ENCODE data around the gene TENM3.

Gene TENM3

GRCh38 chr4:182582245-182582644 is 339.0 kb downstream of the TENM3 start:
- no peak for DNase-seq

GRCh38 chr4:182583703-182584415 is 340.7 kb downstream of the TENM3 start:
- no peak for DNase-seq

GRCh38 chr4:182585321-182585720 is 342.1 kb downstream of the TENM3 start:
- DNase-seq: no peak

GRCh38 chr4:182589100-182589499 is 345.9 kb downstream of the TENM3 start:
- no peak for DNase-seq

GRCh38 chr4:182593402-182593801 is 350.2 kb downstream of the TENM3 start:
- DNase-seq: no peak

- no peak for DNase-seq
Observed at GRCh38 chr4:182593864-182594263, 350.7 kb downstream of the TENM3 start.

GRCh38 chr4:182600093-182600492 is 356.9 kb downstream of the TENM3 start:
- no peak for DNase-seq

DNA sequence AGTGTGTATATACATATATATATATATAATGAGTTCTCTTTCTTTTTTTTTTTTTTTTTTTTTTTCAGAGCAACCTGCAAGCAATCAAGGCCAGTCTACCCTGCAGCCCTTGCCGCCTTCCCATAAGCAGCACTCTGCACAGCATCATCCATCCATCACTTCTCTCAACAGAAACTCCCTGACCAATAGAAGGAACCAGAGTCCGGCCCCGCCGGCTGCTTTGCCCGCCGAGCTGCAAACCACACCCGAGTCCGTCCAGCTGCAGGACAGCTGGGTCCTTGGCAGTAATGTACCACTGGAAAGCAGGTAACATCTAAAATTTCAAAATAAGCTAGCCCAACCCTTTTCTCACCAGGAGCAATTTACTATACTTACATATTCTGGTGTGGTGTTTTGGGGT is 357.7 kb downstream of the TENM3 start:
- DNase-seq: no peak

DNA sequence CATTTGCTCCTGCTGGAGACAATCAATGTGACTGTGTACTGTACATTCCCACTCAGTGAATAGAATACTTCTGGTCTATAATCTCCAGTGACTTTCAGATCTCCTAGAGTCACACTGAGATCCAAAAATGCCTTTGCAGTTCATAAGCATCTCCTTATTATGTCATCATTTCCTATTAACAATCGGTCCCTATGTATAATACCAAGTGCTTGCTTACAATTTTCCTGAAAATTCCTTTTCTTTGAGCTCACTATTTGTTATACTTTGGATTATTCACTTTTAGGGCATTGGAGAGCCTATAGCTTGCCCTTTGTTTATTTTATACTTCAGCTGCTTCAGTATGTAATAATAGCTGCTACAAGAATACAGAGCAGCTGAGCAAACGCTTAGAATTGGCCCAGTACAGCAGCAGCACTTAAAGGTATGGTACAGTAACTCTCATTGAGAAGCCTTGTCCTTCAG is 361.0 kb downstream of the TENM3 start:
- DNase-seq: no peak

DNA sequence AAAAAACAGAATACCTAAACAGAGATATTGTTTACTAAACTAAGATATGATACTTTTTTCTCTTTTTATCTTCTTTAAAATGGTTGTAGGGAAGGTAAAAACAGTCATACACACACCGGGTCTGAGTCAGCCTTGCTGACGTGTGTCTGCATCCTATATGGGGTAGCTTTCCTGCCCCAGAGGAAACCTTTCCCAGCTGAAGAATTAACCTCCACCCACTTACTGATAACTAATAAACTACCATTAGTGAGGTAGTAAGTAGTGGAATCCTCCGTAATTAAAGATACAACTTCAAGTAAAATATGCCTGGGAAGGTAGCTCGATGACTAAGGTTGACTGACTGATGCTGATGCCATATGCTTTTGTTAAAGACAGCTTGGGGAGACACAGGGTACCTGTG is 361.8 kb downstream of the TENM3 start:
- DNase-seq: no peak

GRCh38 chr4:182608525-182608924 is 365.3 kb downstream of the TENM3 start:
- no peak for DNase-seq

GRCh38 chr4:182616476-182616875 is 373.3 kb downstream of the TENM3 start:
- no peak for DNase-seq

- DNase-seq: no peak
Observed at GRCh38 chr4:182619660-182620059, 376.5 kb downstream of the TENM3 start.

- DNase-seq: no peak
Observed at GRCh38 chr4:182620111-182620980, 377.1 kb downstream of the TENM3 start.

DNA sequence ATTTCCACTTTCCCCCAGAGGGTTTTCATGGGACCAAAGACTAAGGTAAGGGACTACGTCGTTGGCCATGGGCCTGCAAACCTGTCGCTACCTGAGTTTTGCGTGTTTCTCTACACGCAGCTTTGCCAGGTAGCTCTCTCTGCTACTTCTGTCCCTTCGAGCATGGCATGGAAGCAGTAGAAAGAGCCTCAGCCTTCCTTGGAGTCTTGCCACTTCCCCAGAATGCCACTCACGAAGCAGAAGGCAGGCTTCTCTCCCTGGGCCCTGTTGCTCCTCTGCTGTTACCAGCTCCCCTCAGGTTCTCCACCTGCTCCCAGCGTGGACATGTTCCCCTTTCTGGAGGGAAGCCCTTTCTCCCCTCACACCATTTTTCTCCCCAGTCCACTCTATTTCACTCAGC is 381.1 kb downstream of the TENM3 start:
- DNase-seq: no peak

GRCh38 chr4:182625193-182625592 is 382.0 kb downstream of the TENM3 start:
- DNase-seq: no peak

GRCh38 chr4:182627996-182628395 is 384.8 kb downstream of the TENM3 start:
- DNase-seq: no peak

DNA sequence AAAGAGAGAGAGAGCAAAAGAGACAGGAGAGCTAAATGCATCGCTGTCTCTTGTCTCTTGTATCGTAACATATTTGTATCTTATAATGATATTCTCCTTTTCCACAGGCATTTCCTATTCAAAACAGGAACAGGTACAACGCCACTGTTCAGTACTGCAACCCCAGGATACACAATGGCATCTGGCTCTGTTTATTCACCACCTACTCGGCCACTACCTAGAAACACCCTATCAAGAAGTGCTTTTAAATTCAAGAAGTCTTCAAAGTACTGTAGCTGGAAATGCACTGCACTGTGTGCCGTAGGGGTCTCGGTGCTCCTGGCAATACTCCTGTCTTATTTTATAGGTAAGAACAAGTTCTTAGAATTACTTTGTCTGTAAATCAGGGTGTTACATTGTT is 385.3 kb downstream of the TENM3 start:
- DNase-seq: no peak

- DNase-seq: no peak
Observed at GRCh38 chr4:182629096-182629495, 385.9 kb downstream of the TENM3 start.

DNA sequence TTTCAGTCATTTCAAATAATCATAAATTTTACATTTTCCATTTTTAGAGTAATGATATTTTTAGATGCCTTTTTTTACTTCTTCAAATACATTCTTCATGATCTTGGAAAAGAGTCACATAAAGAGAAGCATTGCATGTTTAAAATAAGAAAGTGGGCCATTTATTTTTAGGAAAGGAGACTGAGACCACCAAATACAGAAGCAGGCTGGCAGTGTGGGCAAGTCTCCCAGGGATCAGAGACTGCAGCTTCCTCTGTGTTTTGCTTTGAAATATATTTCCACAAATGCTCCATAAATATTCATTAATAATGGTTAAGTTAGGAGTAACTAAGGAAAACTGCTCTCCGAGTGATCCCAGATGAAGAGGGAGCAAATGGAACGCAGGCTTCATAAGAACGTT is 397.3 kb downstream of the TENM3 start:
- no peak for DNase-seq

GRCh38 chr4:182640932-182641331 is 397.7 kb downstream of the TENM3 start:
- DNase-seq: no peak

DNA sequence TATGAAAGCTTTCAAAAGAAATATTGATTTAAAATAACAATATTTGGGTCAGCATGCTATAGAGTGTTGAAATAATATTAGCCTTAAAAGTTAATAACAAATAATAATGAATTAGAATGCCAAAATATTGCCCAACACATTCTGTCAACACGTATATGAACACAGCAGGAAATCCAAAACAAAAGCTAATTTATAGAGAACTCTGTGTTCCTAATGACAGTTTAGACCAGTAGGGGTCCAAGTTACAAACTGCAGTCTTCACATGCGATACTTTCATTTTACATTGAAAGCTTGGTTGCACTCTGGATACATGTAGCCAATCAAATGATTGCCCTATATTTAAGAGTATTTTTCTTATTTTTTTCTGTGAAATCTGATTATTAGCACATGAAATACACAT is 399.6 kb downstream of the TENM3 start:
- DNase-seq: no peak

- DNase-seq: no peak
Observed at GRCh38 chr4:182643801-182644682, 400.8 kb downstream of the TENM3 start.
